A673 (cell line): Measurements from ENCODE around the gene AOPEP. TPM values are rescaled to one million over a fixed set of nuclear protein-coding genes. Genes with fewer than 3 reads are reported as not detected.

Experiments
- BruUV-seq: library from RNA; stranded (reverse); fragments of 400-500 nt; replicated peaks from 2 replicates; lab custom pipeline; 2021; lab: Mats Ljungman, UMichigan
- CTCF ChIA-PET: fragments of 300-600 bp; sonication (Branson Sonifier 250); formaldehyde crosslinking; loops from one replicate; lab custom pipeline; 2022; ENCODE audit warnings: antibody characterized with exemption; lab: Charles Lee
- POLR2A ChIA-PET: fragments of 300-600 bp; sonication (Branson Sonifier 250); formaldehyde crosslinking; loops from one replicate; lab custom pipeline; 2022; ENCODE audit warnings: antibody characterized with exemption; ENCODE audit not compliant: low non-redundant PET; lab: Charles Lee
- DNase-seq: peaks from one replicate; pipeline ENCODE4 v3.0.0-alpha.2; 2015; ENCODE audit warnings: low spot score
- H3K27ac ChIP-seq: fragments of 200-600 bp; sonication (generic); 2 replicates; pipeline ENCODE4 v1.5.1; 2016; ENCODE audit warnings: mixed run types, low read depth, mild to moderate bottlenecking, mixed read lengths, antibody characterized with exemption, low read length; ENCODE audit not compliant: poor library complexity, severe bottlenecking
- H3K27me3 ChIP-seq: fragments of 200-600 bp; sonication (generic); replicated peaks from 2 replicates; pipeline ENCODE4 v1.6.1; 2017; ENCODE audit warnings: mixed run types, low read depth, mild to moderate bottlenecking, mixed read lengths, antibody characterized with exemption, low read length; ENCODE audit not compliant: insufficient read depth, poor library complexity
- H3K36me3 ChIP-seq: fragments of 200-600 bp; sonication (generic); 2 replicates; pipeline ENCODE4 v1.6.1; 2016; ENCODE audit warnings: mixed run types, mild to moderate bottlenecking, mixed read lengths, antibody characterized with exemption, low read length; ENCODE audit not compliant: insufficient read depth, poor library complexity, severe bottlenecking
- H3K4me1 ChIP-seq: fragments of 200-600 bp; sonication (generic); 2 replicates; pipeline ENCODE4 v1.6.1; 2017; ENCODE audit warnings: mixed run types, mild to moderate bottlenecking, mixed read lengths, antibody characterized with exemption, low read length; ENCODE audit not compliant: insufficient read depth, poor library complexity, severe bottlenecking
- H3K4me3 ChIP-seq: fragments of 200-600 bp; sonication (generic); 2 replicates; pipeline ENCODE4 v1.5.1; 2016; ENCODE audit warnings: low read depth, mixed run types, mild to moderate bottlenecking, mixed read lengths, low read length; ENCODE audit not compliant: poor library complexity, severe bottlenecking
- H3K9me3 ChIP-seq: fragments of 200-600 bp; sonication (generic); 2 replicates; pipeline ENCODE4 v1.6.1; 2016; ENCODE audit warnings: mixed run types, low read depth, mild to moderate bottlenecking, mixed read lengths, antibody characterized with exemption, low read length; ENCODE audit not compliant: poor library complexity, severe bottlenecking
- EZH2 ChIP-seq: fragments of 200-600 bp; sonication (generic); IDR thresholded peaks from 2 replicates; pipeline ENCODE4 v1.6.1; 2017; ENCODE audit warnings: borderline replicate concordance, low read depth, mild to moderate bottlenecking, mixed read lengths, antibody characterized with exemption, low read length; ENCODE audit not compliant: poor library complexity, severe bottlenecking
- intact Hi-C: fragments of 100-400 bp; cut with micrococcal nuclease; formaldehyde crosslinking; loops from one replicate; pipeline ENCODE4 v1.10.0; 2022; ENCODE audit not compliant: unreplicated experiment
- total RNA-seq: library from RNA; stranded (reverse); gene quantifications from 2 replicates; pipeline ENCODE4 v1.2.3, GENCODE V29; 2021
- TF ChIP-seq, protein P1 (sequence below): fragments of 300-800, 200-600 bp; sonication (generic); conservative IDR thresholded peaks from 2 replicates; pipeline ENCODE4 v1.5.1; 2017; ENCODE audit warnings: low read depth, mild to moderate bottlenecking, antibody characterized with exemption, low read length, moderate library complexity, mixed read lengths

AOPEP gene
- total RNA-seq, 1 experiment from 2014 or later: 17.5 TPM

DNA sequence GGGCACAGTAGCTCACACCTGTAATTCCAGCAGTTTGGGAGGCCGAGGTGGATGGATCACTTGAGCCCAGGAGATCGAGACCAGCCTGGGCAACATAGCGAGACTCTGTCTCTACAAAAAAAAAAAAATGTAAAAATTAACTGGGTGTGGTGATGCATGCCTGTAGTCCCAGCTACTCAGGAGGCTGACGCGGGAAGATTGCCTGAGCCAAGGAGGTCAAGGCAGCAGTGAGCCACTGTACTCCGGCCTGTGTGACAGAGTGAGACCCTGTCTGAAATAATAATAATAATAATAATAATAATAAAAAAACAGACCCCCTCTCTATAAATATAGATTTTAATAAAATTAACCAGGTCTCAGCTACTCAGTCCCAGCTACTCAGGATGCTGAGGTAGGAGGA lies 179.7 kb downstream of the AOPEP start:
- ChIA-PET POLR2A (no interaction called here), CTCF (no interaction called here)
- no peak overlapping the region for H3K27ac ChIP-seq
- no peak for DNase-seq
- intact Hi-C loops: no loop called here
- H3K9me3 ChIP-seq: no peaks in the 10 kb centered on the region
- H3K27me3 ChIP-seq: no peaks in the 10 kb centered on the region
- no TSS peak for BruUV-seq
- peaks cover 14% of the 10 kb centered on the region for H3K4me1 ChIP-seq
- H3K4me3 ChIP-seq: no peak overlapping the region
- TF ChIP-seq, protein P1, sequence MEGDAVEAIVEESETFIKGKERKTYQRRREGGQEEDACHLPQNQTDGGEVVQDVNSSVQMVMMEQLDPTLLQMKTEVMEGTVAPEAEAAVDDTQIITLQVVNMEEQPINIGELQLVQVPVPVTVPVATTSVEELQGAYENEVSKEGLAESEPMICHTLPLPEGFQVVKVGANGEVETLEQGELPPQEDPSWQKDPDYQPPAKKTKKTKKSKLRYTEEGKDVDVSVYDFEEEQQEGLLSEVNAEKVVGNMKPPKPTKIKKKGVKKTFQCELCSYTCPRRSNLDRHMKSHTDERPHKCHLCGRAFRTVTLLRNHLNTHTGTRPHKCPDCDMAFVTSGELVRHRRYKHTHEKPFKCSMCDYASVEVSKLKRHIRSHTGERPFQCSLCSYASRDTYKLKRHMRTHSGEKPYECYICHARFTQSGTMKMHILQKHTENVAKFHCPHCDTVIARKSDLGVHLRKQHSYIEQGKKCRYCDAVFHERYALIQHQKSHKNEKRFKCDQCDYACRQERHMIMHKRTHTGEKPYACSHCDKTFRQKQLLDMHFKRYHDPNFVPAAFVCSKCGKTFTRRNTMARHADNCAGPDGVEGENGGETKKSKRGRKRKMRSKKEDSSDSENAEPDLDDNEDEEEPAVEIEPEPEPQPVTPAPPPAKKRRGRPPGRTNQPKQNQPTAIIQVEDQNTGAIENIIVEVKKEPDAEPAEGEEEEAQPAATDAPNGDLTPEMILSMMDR: no peak
- TF ChIP-seq EZH2: no peak
- no peaks in the 10 kb centered on the region for H3K36me3 ChIP-seq

DNA sequence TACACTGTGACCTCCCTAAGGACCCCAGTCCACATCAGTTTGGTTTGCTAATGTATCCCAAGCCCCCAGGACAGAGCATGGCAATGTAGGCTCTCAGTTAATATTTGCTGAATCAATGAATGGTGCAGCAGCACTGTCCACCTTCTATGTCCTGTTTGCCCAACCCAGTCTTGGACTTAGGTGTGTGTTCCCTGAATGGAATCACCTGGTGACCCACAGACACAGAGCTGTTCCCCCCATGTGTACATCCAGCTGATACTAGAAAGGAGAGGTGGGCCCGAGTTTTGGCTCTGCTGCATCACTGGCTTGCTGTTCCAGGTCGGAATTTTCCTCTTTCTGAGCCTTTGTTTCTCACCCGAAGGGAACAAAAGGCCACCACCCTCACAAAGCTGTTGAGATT lies 180.2 kb downstream of the AOPEP start:
- no peaks in the 10 kb centered on the region for H3K36me3 ChIP-seq
- intact Hi-C loops: no loop called here
- POLR2A ChIA-PET: no interaction called here
- H3K27me3 ChIP-seq: no peaks in the 10 kb centered on the region
- no TSS peak for BruUV-seq
- H3K27ac ChIP-seq: no peak overlapping the region
- H3K9me3 ChIP-seq: no peaks in the 10 kb centered on the region
- peaks cover 14% of the 10 kb centered on the region for H3K4me1 ChIP-seq
- CTCF ChIA-PET: no interaction called here
- no peak for DNase-seq
- no peak overlapping the region for H3K4me3 ChIP-seq
- TF ChIP-seq, protein P1: no peak
- no peak for TF ChIP-seq EZH2

DNA sequence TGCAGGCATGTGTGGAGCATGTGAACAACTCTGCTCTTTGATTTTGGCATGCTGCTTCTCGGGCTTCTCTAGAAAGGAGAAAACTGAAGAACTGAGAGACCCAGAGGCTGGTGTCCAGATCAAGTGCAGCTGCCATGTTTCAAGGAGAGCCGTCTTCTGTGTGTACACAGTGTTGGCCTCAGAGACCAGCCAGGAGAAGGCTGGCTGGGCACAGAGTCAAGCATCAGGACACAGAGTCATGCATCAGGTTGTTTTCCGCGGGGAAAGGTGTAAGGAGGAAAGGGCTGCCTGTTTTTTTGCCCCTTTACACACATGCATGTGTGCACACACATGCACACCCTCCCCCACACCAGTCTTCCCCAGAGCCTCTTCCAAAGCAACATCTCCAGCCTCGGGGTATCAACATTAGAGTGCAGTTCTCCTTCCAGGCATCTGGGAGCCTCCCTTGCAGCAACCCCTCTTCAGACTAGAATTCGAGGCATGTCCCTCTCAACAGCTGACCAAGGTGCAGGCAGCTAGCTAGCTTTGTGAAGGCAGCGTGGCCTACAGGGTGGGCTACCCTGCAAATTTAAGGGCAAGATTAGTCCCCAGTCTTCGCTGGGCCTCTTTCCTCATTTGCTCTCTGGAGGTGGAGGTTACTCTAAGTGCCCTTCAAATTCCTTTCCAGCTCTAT lies 180.9 kb downstream of the AOPEP start:
- no TSS peak for BruUV-seq
- Histone ChIP-seq H3K27me3 (no peaks in the 10 kb centered on the region), H3K27ac (no peak overlapping the region), H3K4me3 (no peak overlapping the region), H3K4me1 (peaks cover 14% of the 10 kb centered on the region), H3K9me3 (no peaks in the 10 kb centered on the region), H3K36me3 (no peaks in the 10 kb centered on the region)
- no peak for TF ChIP-seq EZH2
- TF ChIP-seq, protein P1: no peak
- intact Hi-C loops: no loop called here
- CTCF ChIA-PET: no interaction called here
- POLR2A ChIA-PET: no interaction called here
- no peak for DNase-seq
